Lower lobe of right lung (tissue), 2 donors: ENCODE data around the gene C19orf81. TPM values are rescaled to one million over a fixed set of nuclear protein-coding genes. Genes with fewer than 3 reads are reported as not detected.

Experiments
- ATAC-seq, 2 donors: fragments of 200-7000 bp; cut with Tn5 transposase; one replicate each; pipeline ENCODE4 v1.9.1; 2020 to 2022; ENCODE audit warnings: mild to moderate bottlenecking in 2 of 2, moderate library complexity in 2 of 2
- DNase-seq: peaks from one replicate; pipeline ENCODE4 v3.0.0-alpha.2; 2020
- H3K27ac ChIP-seq: fragments of 200-600 bp; one replicate; pipeline ENCODE4 v1.8.0; 2022
- H3K27me3 ChIP-seq: fragments of 200-600 bp; one replicate; pipeline ENCODE4 v1.8.0; 2022; ENCODE audit warnings: low read depth
- H3K36me3 ChIP-seq: fragments of 200-600 bp; one replicate; pipeline ENCODE4 v1.8.0; 2022; ENCODE audit warnings: mild to moderate bottlenecking
- H3K4me1 ChIP-seq: fragments of 200-600 bp; one replicate; pipeline ENCODE4 v1.8.0; 2022
- H3K4me3 ChIP-seq: fragments of 200-600 bp; one replicate; pipeline ENCODE4 v1.8.0; 2022; ENCODE audit warnings: mild to moderate bottlenecking
- H3K9me3 ChIP-seq: fragments of 200-600 bp; one replicate; pipeline ENCODE4 v1.8.0; 2022
- CTCF ChIP-seq: fragments of 200-600 bp; IDR thresholded peaks from one replicate; pipeline ENCODE4 v1.8.0; 2022; ENCODE audit warnings: antibody characterized with exemption, mild to moderate bottlenecking
- intact Hi-C: fragments of 100-400 bp; cut with DNase I; formaldehyde crosslinking; loops from one replicate; pipeline ENCODE4 v1.11.0; 2022
- total RNA-seq: library from RNA; stranded (reverse); fragmentation: NEBNext Ultra II Directional; extraction: Animal tissue kit (Norgen Biotek cat#: 25700); gene quantifications from one replicate; pipeline ENCODE4 v1.2.1, GENCODE V29; 2021
- donor health status: DM: no; HTN: yes; CAD: no; lungs with severe emphysema.

The C19orf81 gene
- total RNA-seq, 1 donor from 2014 or later = 5.2 TPM

DNA sequence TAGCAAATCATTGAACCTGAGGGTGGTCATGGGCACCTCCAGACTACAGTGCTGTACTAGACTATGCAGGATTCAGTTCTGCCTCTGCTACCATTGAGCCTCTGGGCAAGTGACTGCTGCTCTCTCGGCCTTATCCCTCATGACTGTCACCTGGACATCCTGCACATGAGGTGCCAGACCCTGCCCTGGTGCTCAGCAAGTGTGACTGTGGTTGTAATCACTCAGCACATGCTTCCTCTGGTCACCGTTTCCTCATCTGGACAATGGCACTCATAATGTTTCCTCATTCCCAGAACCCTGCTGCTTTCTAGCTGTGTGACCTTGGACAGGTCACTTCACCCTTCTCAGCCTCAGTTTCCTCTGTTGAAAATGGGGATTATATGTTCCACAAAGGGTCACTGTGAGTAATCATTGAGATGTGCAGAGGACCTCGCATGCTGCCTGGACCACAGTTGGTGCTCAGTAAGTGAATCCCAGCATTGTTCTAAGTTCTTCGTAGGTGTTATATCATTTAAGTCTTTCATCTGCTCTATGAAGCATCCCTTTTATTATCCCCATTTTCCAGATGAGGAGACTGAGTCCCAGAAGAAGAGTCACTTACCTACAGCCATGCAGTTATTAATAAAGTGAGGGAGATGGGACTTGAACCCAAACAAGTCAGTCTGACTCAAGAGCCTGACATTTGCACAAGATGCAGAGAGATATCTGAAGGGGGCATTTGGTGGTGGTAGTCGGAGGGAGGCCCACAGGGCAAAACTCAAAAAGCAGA, 12.7 kb upstream of the C19orf81 start:
- TF ChIP-seq CTCF = no peak
- Histone ChIP-seq H3K27ac (no peak overlapping the region), H3K36me3 (no peaks in the 10 kb centered on the region), H3K9me3 (peaks cover 19% of the 10 kb centered on the region), H3K27me3 (peaks cover 49% of the 10 kb centered on the region), H3K4me3 (no peak overlapping the region), H3K4me1 (no peaks in the 10 kb centered on the region)
- DNase-seq (no peak), ATAC-seq (no peak)
- intact Hi-C loops = no loop called here

DNA sequence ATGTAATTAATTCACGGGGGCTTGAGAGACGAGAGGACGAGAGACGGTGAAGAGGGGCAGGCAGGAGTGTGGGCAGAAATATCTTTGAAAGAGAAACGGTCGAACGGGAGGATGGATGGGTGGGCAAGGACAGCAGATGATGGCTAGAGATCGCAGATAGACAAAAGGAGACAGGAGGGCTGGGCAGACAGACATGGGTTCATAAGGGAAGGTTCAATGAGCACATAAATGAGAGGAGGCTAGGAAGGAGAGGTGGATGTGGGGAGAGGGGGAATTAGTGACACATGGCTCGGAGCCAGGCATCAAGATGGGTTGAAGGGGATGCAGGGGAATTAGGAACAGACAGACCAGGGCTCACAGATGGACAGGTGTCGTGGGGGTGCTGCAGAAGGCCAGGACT, 10.6 kb upstream of the C19orf81 start:
- H3K4me3 ChIP-seq = no peak overlapping the region
- peaks cover 11% of the 10 kb centered on the region for H3K9me3 ChIP-seq
- no peak overlapping the region for H3K27ac ChIP-seq
- no peak for TF ChIP-seq CTCF
- ATAC-seq (no peak), DNase-seq (no peak)
- H3K4me1 ChIP-seq = no peaks in the 10 kb centered on the region
- H3K27me3 ChIP-seq = peaks cover 58% of the 10 kb centered on the region
- intact Hi-C loops = no loop called here
- H3K36me3 ChIP-seq = no peaks in the 10 kb centered on the region

GRCh38 chr19:50639121-50640112, 9.8 kb upstream of the C19orf81 start, which contains the start of gene SYT3:
TSS of gene SYT3 (minus strand) at chr19:50639881. CDS start at chr19:50637411, 2,470 bp downstream.
- peak; percentile 59 for DNase-seq
- peaks cover 58% of the 10 kb centered on the region for H3K27me3 ChIP-seq
- no peak within 1 kb of the TSS for H3K27ac ChIP-seq
- H3K4me1 ChIP-seq = no peaks in the 10 kb centered on the region
- ATAC-seq = peak; percentile 77 to 89
- no peak for TF ChIP-seq CTCF
- H3K4me3 ChIP-seq = peak within 1 kb of the TSS; percentile 51
- H3K36me3 ChIP-seq = no peaks in the 10 kb centered on the region
- intact Hi-C loops = no loop called here
- peaks cover 3% of the 10 kb centered on the region for H3K9me3 ChIP-seq

DNA sequence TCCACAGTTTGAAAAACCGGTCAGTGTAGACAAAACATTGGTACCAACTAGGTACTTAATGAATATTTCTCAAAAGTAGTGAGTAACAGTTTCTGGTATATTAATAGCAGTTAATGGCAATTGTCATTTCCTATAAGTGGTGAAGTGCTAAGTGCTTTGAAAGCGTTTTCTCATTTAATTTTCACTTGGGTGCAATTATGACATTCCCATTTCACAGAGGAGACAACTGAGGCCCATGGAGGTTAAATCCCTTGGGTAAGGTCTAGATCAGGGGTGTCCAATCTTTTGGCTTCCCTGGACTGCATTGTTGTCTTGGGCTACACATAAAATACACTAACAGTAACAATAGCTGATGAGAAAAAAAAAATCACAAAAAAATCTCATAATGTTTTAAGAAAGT, 8.9 kb upstream of the C19orf81 start:
- Histone ChIP-seq H3K4me3 (no peak overlapping the region), H3K27ac (no peak overlapping the region), H3K9me3 (no peaks in the 10 kb centered on the region), H3K4me1 (no peaks in the 10 kb centered on the region), H3K36me3 (no peaks in the 10 kb centered on the region), H3K27me3 (peaks cover 61% of the 10 kb centered on the region)
- ATAC-seq = no peak
- no peak for TF ChIP-seq CTCF
- intact Hi-C loops = no loop called here
- DNase-seq = no peak

DNA sequence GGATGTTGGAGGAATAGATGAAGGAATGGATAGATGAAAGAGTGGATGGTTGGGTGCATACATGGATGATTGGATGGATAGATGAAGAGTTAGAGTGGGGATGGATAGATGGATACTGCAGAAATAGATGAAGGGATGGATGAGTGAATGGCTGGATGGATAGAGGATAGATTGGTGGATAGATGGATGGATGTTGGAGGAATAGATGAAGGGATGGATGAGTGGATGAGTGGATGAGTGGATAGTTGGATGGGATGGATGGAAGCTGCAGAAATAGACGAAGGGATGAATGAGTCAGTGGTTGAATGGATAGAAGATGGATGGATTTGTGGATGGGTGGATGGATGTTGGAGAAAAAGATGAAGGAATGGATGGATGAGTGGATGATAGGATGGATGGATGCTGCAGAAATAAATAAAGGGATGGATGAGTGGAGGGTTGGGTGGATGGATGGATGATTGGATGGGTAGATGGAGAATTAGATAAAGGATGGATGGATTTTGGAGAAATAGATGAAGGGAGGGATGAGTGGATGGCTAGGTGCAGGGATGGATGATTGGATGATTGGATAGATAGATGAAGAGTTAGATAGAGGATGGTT, 4.8 kb upstream of the C19orf81 start:
- no peak for TF ChIP-seq CTCF
- intact Hi-C loops = no loop called here
- ATAC-seq = no peak
- Histone ChIP-seq H3K4me1 (no peaks in the 10 kb centered on the region), H3K9me3 (no peaks in the 10 kb centered on the region), H3K4me3 (no peak overlapping the region), H3K27me3 (peaks cover 52% of the 10 kb centered on the region), H3K27ac (no peak overlapping the region), H3K36me3 (no peaks in the 10 kb centered on the region)
- no peak for DNase-seq
